LNCAP (cell line): Measurements from ENCODE around the gene CAMTA1.

Experiments used
- CTCF ChIP-seq: fragments of 450-650 bp; IDR thresholded peaks from 2 replicates; pipeline ENCODE4 v1.5.1; 2017; ENCODE audit warnings: mild to moderate bottlenecking

Gene CAMTA1

GRCh38 chr1:7410156-7410555, 624.9 kb downstream of the CAMTA1 start:
- no peak for TF ChIP-seq CTCF

- TF ChIP-seq CTCF = no peak
Observed at GRCh38 chr1:7418442-7419080, 633.3 kb downstream of the CAMTA1 start.

- no peak for TF ChIP-seq CTCF
Observed at GRCh38 chr1:7420098-7420445, 634.8 kb downstream of the CAMTA1 start.

- no peak for TF ChIP-seq CTCF
Observed at GRCh38 chr1:7420470-7421100, 635.3 kb downstream of the CAMTA1 start.

- no peak for TF ChIP-seq CTCF
Observed at GRCh38 chr1:7421471-7422075, 636.3 kb downstream of the CAMTA1 start.

- no peak for TF ChIP-seq CTCF
Observed at GRCh38 chr1:7422081-7422480, 636.8 kb downstream of the CAMTA1 start.

- no peak for TF ChIP-seq CTCF
Observed at GRCh38 chr1:7422561-7422960, 637.3 kb downstream of the CAMTA1 start.
